ENCODE measurements around the gene CCNB1.

DNA sequence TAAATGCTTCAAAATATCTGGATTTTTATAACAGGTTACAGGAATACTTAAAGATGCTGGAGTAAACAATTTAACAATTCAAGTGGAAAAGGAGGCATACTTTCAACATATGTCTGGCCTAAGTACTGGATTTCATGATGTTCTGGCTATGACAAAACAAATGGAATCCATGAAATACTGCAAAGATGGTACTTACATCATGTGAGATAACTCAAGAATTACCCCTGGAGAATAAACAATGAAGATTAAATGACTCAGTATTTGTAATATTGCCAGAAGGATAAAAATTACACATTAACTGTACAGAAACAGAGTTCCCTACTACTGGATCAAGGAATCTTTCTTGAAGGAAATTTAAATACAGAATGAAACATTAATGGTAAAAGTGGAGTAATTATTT lies 37.5 kb upstream of the CCNB1 start:
- TF ChIP-seq EP300 (IDR thresholded peaks at IDR 0.05; ENCODE audit: borderline replicate concordance) (no peak), RAD21 (IDR thresholded peaks at IDR 0.05; ENCODE audit: low read depth) (no peak), EGR1 (IDR thresholded peaks at IDR 0.05) (no peak), TAF1 (IDR thresholded peaks at IDR 0.05; ENCODE audit: low read depth) (no peak), CEBPB (IDR thresholded peaks at IDR 0.05) (no peak), TEAD4 (IDR thresholded peaks at IDR 0.05) (no peak), TCF12 (IDR thresholded peaks at IDR 0.05; ENCODE audit: low read depth) (no peak), NFIC (IDR thresholded peaks at IDR 0.05) (no peak), CREB1 (IDR thresholded peaks at IDR 0.05; ENCODE audit: low read depth) (no peak), YY1 (IDR thresholded peaks at IDR 0.05; ENCODE audit: low read depth) (no peak)
- TF ChIP-seq, protein P1, sequence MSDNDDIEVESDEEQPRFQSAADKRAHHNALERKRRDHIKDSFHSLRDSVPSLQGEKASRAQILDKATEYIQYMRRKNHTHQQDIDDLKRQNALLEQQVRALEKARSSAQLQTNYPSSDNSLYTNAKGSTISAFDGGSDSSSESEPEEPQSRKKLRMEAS (IDR thresholded peaks at IDR 0.05) = no peak
- TF ChIP-seq, protein P2, sequence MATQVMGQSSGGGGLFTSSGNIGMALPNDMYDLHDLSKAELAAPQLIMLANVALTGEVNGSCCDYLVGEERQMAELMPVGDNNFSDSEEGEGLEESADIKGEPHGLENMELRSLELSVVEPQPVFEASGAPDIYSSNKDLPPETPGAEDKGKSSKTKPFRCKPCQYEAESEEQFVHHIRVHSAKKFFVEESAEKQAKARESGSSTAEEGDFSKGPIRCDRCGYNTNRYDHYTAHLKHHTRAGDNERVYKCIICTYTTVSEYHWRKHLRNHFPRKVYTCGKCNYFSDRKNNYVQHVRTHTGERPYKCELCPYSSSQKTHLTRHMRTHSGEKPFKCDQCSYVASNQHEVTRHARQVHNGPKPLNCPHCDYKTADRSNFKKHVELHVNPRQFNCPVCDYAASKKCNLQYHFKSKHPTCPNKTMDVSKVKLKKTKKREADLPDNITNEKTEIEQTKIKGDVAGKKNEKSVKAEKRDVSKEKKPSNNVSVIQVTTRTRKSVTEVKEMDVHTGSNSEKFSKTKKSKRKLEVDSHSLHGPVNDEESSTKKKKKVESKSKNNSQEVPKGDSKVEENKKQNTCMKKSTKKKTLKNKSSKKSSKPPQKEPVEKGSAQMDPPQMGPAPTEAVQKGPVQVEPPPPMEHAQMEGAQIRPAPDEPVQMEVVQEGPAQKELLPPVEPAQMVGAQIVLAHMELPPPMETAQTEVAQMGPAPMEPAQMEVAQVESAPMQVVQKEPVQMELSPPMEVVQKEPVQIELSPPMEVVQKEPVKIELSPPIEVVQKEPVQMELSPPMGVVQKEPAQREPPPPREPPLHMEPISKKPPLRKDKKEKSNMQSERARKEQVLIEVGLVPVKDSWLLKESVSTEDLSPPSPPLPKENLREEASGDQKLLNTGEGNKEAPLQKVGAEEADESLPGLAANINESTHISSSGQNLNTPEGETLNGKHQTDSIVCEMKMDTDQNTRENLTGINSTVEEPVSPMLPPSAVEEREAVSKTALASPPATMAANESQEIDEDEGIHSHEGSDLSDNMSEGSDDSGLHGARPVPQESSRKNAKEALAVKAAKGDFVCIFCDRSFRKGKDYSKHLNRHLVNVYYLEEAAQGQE (IDR thresholded peaks at IDR 0.05; ENCODE audit: low read depth) = no peak
- TF ChIP-seq, protein P3, sequence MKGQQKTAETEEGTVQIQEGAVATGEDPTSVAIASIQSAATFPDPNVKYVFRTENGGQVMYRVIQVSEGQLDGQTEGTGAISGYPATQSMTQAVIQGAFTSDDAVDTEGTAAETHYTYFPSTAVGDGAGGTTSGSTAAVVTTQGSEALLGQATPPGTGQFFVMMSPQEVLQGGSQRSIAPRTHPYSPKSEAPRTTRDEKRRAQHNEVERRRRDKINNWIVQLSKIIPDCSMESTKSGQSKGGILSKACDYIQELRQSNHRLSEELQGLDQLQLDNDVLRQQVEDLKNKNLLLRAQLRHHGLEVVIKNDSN (IDR thresholded peaks at IDR 0.05) = no peak

Measured in Ishikawa (cell line).